Esophagus mucosa (tissue), 1 donor: ENCODE data around the gene NUP188. TPM values are rescaled to one million over a fixed set of nuclear protein-coding genes. Genes with fewer than 3 reads are reported as not detected.
A peak's percentile ranks its signal among the peaks of the same experiment; 100 is the strongest.

Experiments used
- ATAC-seq: fragments of 200-7000 bp; cut with Tn5 transposase; one replicate; pipeline ENCODE4 v1.9.1; 2020
- total RNA-seq: library from RNA; stranded (reverse); gene quantifications from one replicate; pipeline ENCODE4 v1.2.4, GENCODE V29; 2023
- donor health status: DM: yes; HTN: yes; CAD: no.

Gene NUP188
- total RNA-seq, 1 donor from 2014 or later: 43.5 TPM

DNA sequence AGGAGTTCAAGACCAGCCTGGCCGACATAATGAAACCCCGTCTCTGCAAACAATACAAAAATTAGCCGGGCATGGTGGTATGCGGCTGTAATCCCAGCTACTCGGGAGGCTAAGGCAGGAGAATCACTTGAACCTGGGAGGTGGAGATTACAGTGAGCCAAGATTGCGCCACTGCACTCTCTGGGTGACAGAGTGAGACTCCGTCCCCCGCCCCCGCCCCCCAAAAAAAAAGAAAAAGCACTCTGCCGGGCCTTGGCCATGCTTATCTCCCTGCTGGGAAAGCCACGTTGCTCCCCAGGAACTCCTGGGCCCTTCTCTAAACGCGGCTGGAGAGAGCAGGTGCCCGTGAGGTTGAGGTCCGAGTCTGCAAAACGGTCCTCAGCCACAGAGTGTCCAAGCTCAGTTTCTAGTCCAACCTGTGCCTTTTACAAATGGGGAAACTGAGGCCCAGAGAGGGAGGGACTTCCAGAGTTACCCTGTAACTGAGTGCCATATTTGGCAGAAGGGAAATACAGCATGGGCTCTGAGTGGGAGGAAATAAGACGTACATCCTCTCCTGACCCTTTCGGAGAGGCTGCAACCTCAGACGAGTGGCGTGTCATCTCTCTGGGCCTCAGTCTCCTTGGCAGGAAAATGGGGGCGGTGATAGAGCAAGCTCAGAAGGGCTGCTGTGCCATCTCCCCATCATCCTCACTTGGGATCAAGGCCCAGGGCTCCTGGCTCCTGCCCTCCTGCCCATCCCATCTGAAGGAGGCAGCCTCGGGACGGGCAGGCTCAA lies 33.3 kb upstream of the NUP188 start:
- ATAC-seq: no peak

GRCh38 chr9:128916204-128916603 lies 31.3 kb upstream of the NUP188 start:
- no peak for ATAC-seq

DNA sequence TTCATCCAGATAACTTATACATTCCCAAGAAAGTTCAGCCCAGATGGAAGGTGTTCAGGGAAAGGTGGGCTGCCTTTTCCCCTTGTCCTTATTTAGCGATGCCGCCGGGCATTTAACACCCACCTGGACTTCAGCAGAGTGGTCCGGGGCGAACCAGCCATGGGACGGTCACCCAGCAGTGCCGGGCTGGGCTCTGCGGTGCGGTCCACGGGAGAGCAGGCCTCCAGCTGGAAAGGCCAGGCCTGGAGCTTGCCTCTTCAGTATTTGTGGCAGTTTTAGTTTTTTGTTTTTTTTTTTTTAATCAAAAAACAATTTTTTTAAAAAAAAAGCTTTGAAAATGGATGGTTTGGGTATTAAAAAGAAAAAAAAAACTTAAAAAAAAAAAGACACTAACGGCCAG lies 30.8 kb upstream of the NUP188 start:
- no peak for ATAC-seq

- ATAC-seq: peak; percentile 55
Observed at GRCh38 chr9:128917151-128917849, 30.2 kb upstream of the NUP188 start.

DNA sequence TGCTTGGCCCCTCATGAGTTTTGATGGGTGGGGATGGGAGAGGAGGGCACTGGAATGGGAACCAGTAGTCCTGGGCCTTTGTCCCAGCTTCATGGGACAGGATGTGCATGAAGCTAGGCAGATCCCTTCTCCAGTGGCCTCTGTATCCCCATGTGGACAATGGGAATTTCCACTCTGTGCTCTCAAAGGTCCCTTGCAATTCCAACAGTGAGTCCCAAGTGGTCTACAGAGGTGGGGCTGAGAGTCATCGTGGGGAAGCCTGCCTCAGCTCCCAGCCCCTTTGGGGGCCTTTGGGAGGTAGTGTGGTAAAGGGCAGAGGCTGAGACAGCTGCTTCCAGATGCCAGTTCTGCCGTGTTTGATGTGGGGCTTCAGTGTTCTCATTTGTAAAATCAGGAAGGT lies 28.6 kb upstream of the NUP188 start:
- ATAC-seq: no peak

- ATAC-seq: no peak
Observed at GRCh38 chr9:128919402-128920089, 28.0 kb upstream of the NUP188 start.

- ATAC-seq: peak; percentile 4
Observed at GRCh38 chr9:128920381-128921058, 27.0 kb upstream of the NUP188 start, which contains the start of gene PHYHD1. Gene PHYHD1 (plus strand): TSS chr9:128920982. CDS start chr9:128922324, 1,342 bp downstream.

DNA sequence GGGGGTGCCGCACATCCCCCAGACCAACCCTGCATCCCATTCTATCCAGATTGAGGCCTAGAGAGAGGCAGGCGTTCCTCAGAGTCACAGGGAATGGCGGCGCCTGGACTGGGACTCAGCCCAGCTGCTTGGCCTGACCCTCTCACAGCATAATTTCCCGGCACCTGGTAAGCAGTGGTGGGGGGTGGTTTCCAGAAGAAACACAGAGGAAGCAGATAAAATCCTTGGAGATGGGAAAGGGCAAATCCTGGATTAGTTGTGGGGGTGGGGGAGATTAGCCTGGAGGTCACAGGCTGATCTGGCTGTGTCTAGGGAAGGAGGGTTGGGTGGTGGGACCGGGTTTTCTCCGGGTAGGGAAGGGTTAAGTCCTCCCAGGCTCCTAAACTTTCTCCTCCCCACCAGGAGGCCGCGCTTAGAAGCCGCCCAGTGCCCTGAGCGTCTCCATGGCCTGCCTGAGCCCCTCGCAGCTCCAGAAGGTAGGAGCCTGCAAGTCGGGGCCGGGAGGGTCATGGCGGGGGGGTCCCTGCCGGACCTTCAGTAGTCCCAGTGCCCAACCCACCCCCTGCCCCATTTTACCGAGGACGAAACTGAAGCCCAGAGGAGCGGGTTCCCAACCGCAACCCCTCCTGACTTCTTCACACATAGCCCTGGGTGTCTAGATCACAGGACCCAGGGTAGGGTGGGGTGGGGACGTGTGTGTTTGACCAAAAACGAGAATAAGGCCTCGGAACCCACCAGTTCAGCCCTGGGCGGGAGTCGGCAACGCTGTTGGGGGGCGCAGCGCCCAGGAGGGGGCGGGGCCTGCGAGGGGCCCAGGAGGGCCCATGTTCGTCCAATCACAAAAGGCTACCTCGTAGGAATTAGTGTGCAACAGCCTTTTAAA lies 25.4 kb upstream of the NUP188 start:
- peak; percentile 53 for ATAC-seq

- ATAC-seq: no peak
Observed at GRCh38 chr9:128923493-128923883, 24.0 kb upstream of the NUP188 start.

GRCh38 chr9:128927731-128928411 lies 19.6 kb upstream of the NUP188 start:
- ATAC-seq: peak; percentile 72

DNA sequence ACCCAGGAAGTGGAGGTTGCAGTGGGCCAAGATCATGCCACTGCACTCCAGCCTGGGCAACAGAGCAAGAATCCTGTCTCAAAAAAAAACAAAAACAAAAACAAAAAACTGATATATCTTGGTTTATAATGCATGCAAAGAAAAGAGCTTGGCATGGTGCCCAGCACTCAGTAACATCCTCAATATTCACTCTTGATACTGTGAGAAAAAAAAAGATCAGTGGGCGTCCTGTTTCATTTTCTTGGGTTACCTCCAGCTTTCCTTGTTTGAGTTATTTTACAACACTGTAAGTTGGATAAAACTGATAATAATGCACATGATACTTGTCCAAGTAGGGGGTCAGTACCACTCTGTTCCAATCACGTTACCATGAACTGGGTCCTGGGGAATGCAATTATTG lies 18.9 kb upstream of the NUP188 start:
- ATAC-seq: no peak

DNA sequence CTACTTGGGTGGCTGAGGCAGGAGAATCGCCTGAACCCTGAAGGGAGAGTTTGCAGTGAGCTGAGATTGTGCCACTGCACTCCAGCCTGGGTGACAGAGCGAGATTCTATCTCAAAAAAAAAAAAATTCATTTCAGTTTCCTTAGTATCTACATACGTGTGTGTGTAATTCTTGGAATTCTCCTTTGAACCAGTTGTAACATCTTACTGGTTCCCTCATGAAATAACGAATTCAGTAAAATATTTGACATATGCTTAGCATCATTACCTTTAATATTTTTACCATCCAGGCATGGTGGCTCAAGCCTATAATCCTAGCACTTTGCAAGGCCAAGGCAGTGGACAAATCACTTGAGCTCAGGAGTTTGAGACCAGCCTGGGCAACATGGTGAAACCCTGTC lies 17.9 kb upstream of the NUP188 start:
- no peak for ATAC-seq

GRCh38 chr9:128933731-128934130 lies 13.8 kb upstream of the NUP188 start:
- no peak for ATAC-seq

- ATAC-seq: no peak
Observed at GRCh38 chr9:128936171-128936865, 11.2 kb upstream of the NUP188 start.

DNA sequence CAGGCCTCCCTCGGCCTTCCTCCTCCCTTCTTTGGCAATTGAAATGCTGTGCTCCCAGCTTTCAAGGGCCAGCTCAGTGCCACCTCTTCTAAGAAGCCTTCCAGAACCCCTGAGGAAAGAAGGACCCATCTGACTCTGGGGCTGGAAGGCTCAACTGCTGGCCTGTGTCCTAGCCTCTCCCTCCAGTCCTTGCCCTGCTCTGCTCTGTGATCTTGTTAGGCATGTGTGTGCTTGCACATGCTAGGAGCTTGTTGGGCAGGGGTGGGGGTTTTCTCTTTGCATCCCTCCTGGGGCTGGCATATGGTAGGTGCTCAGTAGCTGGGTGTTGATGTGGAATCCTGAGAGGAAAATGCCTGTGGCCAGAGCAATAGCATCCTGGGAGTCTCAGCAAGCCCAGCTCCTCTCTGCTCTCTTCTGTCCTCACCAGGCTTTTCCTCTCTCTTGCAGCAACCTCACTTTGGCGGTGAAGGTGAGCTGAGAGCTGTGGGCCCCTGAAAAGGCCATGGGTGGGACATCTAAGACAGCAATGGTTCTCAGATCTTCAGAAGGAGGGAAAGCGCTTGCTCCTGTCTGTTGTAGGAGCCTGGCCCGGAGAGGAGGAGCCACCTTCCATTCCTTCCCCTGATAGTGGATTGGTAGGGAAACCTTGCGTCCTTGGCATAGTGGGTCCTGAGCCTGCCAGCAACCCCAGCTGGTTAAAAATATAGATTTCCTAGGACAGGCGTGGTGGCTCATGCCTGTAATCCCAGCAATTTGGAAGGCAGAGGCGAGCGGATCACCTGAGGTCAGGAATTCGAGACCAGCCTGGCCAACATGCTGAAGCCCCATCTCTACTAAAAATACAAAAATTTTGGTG lies 10.0 kb upstream of the NUP188 start:
- ATAC-seq: peak; percentile 48

DNA sequence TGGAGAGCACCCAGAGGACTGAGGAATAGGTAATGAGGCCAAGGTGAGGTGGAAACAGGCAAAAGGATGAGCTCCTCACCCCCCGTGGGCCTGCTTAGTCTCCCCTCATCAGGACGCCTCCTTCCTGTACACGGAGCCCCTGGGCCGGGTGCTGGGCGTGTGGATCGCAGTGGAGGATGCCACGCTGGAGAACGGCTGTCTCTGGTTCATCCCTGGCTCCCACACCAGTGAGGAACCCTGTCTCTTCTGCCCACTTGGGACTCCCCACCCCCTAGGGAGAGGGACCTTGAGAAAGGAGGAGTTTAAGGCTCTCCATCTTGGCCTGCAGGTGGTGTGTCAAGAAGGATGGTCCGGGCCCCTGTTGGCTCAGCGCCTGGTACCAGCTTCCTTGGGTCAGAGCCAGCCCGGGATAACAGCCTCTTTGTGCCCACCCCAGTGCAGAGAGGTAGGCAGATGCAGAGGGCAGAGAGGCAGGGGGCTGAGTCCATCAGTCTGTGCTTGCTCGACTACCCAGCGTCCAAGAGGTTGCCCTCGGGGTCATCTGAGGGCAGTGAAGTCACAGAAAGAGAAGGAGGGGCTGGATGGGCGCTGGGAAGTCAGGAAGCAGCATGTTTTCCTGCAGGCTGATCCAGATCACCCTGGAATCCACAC lies 7.1 kb upstream of the NUP188 start:
- ATAC-seq: no peak

- no peak for ATAC-seq
Observed at GRCh38 chr9:128940946-128941755, 6.3 kb upstream of the NUP188 start.
